ENCODE data around the gene RBMS3.
A peak's percentile ranks its signal among the peaks of the same experiment; 100 is the strongest.
"Not testable (repeated sequence)": the region's sequence is repeated elsewhere in the genome, so short reads cannot be mapped to it uniquely, and the experiment has no call there.

RBMS3 gene

GRCh38 chr3:29639578-29640290 is 358.9 kb downstream of the RBMS3 start:
- DNase-seq: no peak

GRCh38 chr3:29642393-29643033 is 361.6 kb downstream of the RBMS3 start:
- no peak for DNase-seq

GRCh38 chr3:29643034-29643425 is 362.2 kb downstream of the RBMS3 start:
- no peak for DNase-seq

GRCh38 chr3:29644261-29644660 is 363.4 kb downstream of the RBMS3 start:
- no peak for DNase-seq

GRCh38 chr3:29644956-29645636 is 364.2 kb downstream of the RBMS3 start:
- no peak for DNase-seq

- DNase-seq: no peak
These were observed 365.2 kb downstream of the RBMS3 start for GRCh38 chr3:29646043-29646442.

GRCh38 chr3:29649815-29650547 is 369.1 kb downstream of the RBMS3 start:
- peak; percentile 2 to 3 for DNase-seq

GRCh38 chr3:29653680-29654079 is 372.8 kb downstream of the RBMS3 start:
- DNase-seq: no peak

GRCh38 chr3:29655015-29655747 is 374.3 kb downstream of the RBMS3 start:
- DNase-seq: no peak

- DNase-seq: no peak
These were observed 384.8 kb downstream of the RBMS3 start for GRCh38 chr3:29665688-29666087.

- DNase-seq: no peak
These were observed 387.4 kb downstream of the RBMS3 start for GRCh38 chr3:29668233-29668632.

- DNase-seq: no peak
These were observed 387.9 kb downstream of the RBMS3 start for GRCh38 chr3:29668728-29669127.

GRCh38 chr3:29670476-29670875 is 389.6 kb downstream of the RBMS3 start:
- DNase-seq: not testable (repeated sequence)

GRCh38 chr3:29677421-29677820 is 396.6 kb downstream of the RBMS3 start:
- DNase-seq: no peak

GRCh38 chr3:29679944-29680343 is 399.1 kb downstream of the RBMS3 start:
- DNase-seq: no peak

GRCh38 chr3:29683018-29683993 is 402.4 kb downstream of the RBMS3 start:
- no peak for DNase-seq

GRCh38 chr3:29686889-29687592 is 406.2 kb downstream of the RBMS3 start:
- DNase-seq: no peak

- no peak for DNase-seq
These were observed 409.9 kb downstream of the RBMS3 start for GRCh38 chr3:29690686-29691353.

GRCh38 chr3:29693863-29694262 is 413.0 kb downstream of the RBMS3 start:
- DNase-seq: no peak

GRCh38 chr3:29694331-29694730 is 413.5 kb downstream of the RBMS3 start:
- DNase-seq: no peak
